Neural cell (in vitro differentiated cells): ENCODE measurements around the gene SUCLG2. TPM values are rescaled to one million over a fixed set of nuclear protein-coding genes. Genes with fewer than 3 reads are reported as not detected.

Experiments used
- H2AFZ ChIP-seq: fragments of 200-600, 300-800 bp; sonication (generic), shearing (Covaris generic); 2 replicates; pipeline ENCODE4 v1.6.0; 2014; ENCODE audit warnings: low read depth, mild to moderate bottlenecking, antibody characterized with exemption, low read length, moderate library complexity
- H3F3A ChIP-seq: fragments of 200-600 bp; shearing (Covaris generic); 2 replicates; pipeline ENCODE4 v1.6.1; 2016; ENCODE audit warnings: mild to moderate bottlenecking, moderate library complexity, mixed read lengths, antibody characterized with exemption, low read length; ENCODE audit not compliant: insufficient read depth, poor library complexity, severe bottlenecking
- H3K27ac ChIP-seq: fragments of 200-600, 300-800 bp; sonication (generic), shearing (Covaris generic); 2 replicates; pipeline ENCODE4 v1.5.1; 2014; ENCODE audit warnings: mild to moderate bottlenecking, low read length, moderate library complexity
- H3K27me3 ChIP-seq: fragments of 300-800, 200-600 bp; sonication (generic), shearing (Covaris generic); 2 replicates; pipeline ENCODE4 v1.6.0; 2014; ENCODE audit warnings: mild to moderate bottlenecking, low read depth, low read length, moderate library complexity; ENCODE audit not compliant: insufficient read depth
- H3K36me3 ChIP-seq: fragments of 300-800, 200-600 bp; sonication (generic), shearing (Covaris generic); 2 replicates; pipeline ENCODE4 v1.5.1; 2014; ENCODE audit warnings: mild to moderate bottlenecking, antibody characterized with exemption, low read length, moderate library complexity; ENCODE audit not compliant: insufficient read depth
- H3K4me2 ChIP-seq: fragments of 300-800, 200-600 bp; sonication (generic), shearing (Covaris generic); 2 replicates; pipeline ENCODE4 v1.6.0; 2014; ENCODE audit warnings: mild to moderate bottlenecking, low read length
- H3K4me3 ChIP-seq: fragments of 300-800, 200-600 bp; sonication (generic), shearing (Covaris generic); 2 replicates; pipeline ENCODE4 v1.5.1; 2014; ENCODE audit warnings: mild to moderate bottlenecking, low read length, moderate library complexity
- H3K79me2 ChIP-seq: fragments of 200-600 bp; shearing (Covaris generic); replicated peaks from 2 replicates; pipeline ENCODE4 v1.6.0; 2014; ENCODE audit warnings: mild to moderate bottlenecking, low read length, moderate library complexity; ENCODE audit not compliant: insufficient read depth
- H3K9ac ChIP-seq: fragments of 300-800, 200-600 bp; sonication (generic), shearing (Covaris generic); 2 replicates; pipeline ENCODE4 v1.6.1; 2016; ENCODE audit warnings: mild to moderate bottlenecking, low read length, mixed read lengths
- H3K9me2 ChIP-seq: fragments of 200-600 bp; shearing (Covaris generic); 2 replicates; pipeline ENCODE4 v1.6.1; 2016; ENCODE audit warnings: mild to moderate bottlenecking, low read length, mixed read lengths; ENCODE audit not compliant: insufficient read depth
- H3K9me3 ChIP-seq: fragments of 200-600, 300-800 bp; sonication (generic), shearing (Covaris generic); 2 replicates; pipeline ENCODE4 v1.6.1; 2016; ENCODE audit warnings: mild to moderate bottlenecking, mixed run types, low read length, moderate library complexity, mixed read lengths
- H4K20me1 ChIP-seq: fragments of 200-600 bp; shearing (Covaris generic); 2 replicates; pipeline ENCODE4 v1.6.1; 2016; ENCODE audit warnings: mild to moderate bottlenecking, mixed run types; ENCODE audit not compliant: insufficient read depth
- CTCF ChIP-seq: fragments of 450-650 bp; IDR thresholded peaks from 2 replicates; pipeline ENCODE4 v1.5.1; 2014; ENCODE audit warnings: antibody characterized with exemption, mild to moderate bottlenecking, moderate library complexity; ENCODE audit not compliant: poor library complexity, severe bottlenecking
- EP300 ChIP-seq: fragments of 450-650 bp; conservative IDR thresholded peaks from 2 replicates; pipeline ENCODE4 v1.6.1; 2014; ENCODE audit warnings: antibody characterized with exemption, mild to moderate bottlenecking, moderate library complexity; ENCODE audit not compliant: poor library complexity, severe bottlenecking
- EZH2 ChIP-seq: fragments of 200-600, 300-800 bp; shearing (Covaris generic), sonication (generic); IDR thresholded peaks from 2 replicates; pipeline ENCODE4 v1.6.1; 2014; ENCODE audit warnings: antibody characterized with exemption, low read length, borderline replicate concordance, mild to moderate bottlenecking; ENCODE audit not compliant: insufficient read depth, poor library complexity, severe bottlenecking
- MXI1 ChIP-seq: fragments of 450-650 bp; conservative IDR thresholded peaks from 2 replicates; pipeline ENCODE4 v1.6.1; 2014; ENCODE audit warnings: antibody characterized with exemption, mild to moderate bottlenecking; ENCODE audit not compliant: poor library complexity, severe bottlenecking
- POLR2AphosphoS5 ChIP-seq: IDR thresholded peaks from 2 replicates; pipeline ENCODE4 v1.6.1; 2012
- RAD21 ChIP-seq: fragments of 450-650 bp; conservative IDR thresholded peaks from 2 replicates; pipeline ENCODE4 v1.6.1; 2014; ENCODE audit warnings: antibody characterized with exemption, mild to moderate bottlenecking, moderate library complexity
- REST ChIP-seq: IDR thresholded peaks from 2 replicates; pipeline ENCODE4 v1.6.1; 2012; ENCODE audit warnings: borderline replicate concordance
- SMC3 ChIP-seq: fragments of 450-650 bp; conservative IDR thresholded peaks from 2 replicates; pipeline ENCODE4 v1.6.1; 2014; ENCODE audit warnings: antibody characterized with exemption, mild to moderate bottlenecking, moderate library complexity; ENCODE audit not compliant: poor library complexity
- TAF1 ChIP-seq: IDR thresholded peaks from 2 replicates; pipeline ENCODE4 v1.6.1; 2012; ENCODE audit warnings: low read depth
- polyA plus RNA-seq: library from polyadenylated mRNA; depleted of rRNA; stranded (reverse); fragments of >200 nt; gene quantifications from 2 replicates; pipeline ENCODE4 v1.2.3, GENCODE V29; 2014

The SUCLG2 gene
- polyA plus RNA-seq, 1 donor from 2014 or later = 0.15 TPM

DNA sequence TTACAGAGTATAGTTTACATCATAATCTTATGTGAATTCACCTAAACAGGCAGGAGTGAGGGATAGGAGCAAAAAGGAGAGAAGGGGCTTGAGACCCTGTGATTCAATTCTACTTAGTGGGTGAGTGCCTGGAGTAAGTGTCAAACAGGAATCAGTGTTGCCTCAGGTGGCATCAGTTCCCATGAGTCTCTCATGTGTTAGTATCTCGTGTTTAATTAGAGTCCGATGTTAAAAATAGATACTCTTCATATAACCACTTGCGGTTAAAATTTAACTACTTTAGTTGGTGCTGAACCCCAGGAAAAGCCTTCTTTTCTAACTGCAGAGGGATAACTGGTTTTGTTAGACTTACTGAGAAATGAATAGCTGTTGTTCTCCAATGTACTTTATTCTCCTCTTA is 251.5 kb downstream of the SUCLG2 start:
- Histone ChIP-seq H2AFZ (no peak overlapping the region), H3K36me3 (no peaks in the 10 kb centered on the region), H3K9ac (no peak overlapping the region), H4K20me1 (no peaks in the 10 kb centered on the region), H3K9me2 (no peaks in the 10 kb centered on the region), H3K9me3 (no peaks in the 10 kb centered on the region), H3K79me2 (no peaks in the 10 kb centered on the region), H3K27ac (no peak overlapping the region), H3F3A (no peaks in the 10 kb centered on the region), H3K4me2 (no peak overlapping the region), H3K4me3 (no peak overlapping the region), H3K27me3 (no peaks in the 10 kb centered on the region)
- no peak for TF ChIP-seq POLR2AphosphoS5
- TF ChIP-seq EP300 = no peak

DNA sequence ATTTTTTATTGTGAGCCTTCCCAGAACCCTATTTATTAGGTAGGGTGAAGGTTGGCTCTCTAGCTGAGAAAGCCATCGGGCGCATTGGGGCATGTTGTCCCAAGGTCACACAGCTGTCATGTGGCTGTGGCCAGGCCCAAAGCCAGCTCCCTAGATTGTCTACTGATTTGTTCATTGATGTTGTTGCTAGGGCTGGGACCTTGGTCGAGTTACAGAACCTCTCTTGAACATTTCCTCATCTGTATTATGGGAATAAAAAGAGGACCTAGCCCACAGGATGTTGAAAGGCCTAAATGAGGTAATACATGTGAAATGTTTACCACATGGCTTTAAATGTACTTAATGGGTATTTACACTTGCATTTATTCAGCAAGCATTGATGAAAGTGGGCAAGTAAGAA is 252.5 kb downstream of the SUCLG2 start:
- Histone ChIP-seq H2AFZ (no peak overlapping the region), H3K36me3 (no peaks in the 10 kb centered on the region), H3K9me2 (no peaks in the 10 kb centered on the region), H3F3A (no peaks in the 10 kb centered on the region), H3K9ac (no peak overlapping the region), H3K4me3 (no peak overlapping the region), H3K27ac (no peak overlapping the region), H3K79me2 (no peaks in the 10 kb centered on the region), H3K9me3 (no peaks in the 10 kb centered on the region), H3K27me3 (no peaks in the 10 kb centered on the region), H3K4me2 (no peak overlapping the region), H4K20me1 (no peaks in the 10 kb centered on the region)
- no peak for TF ChIP-seq EP300
- no peak for TF ChIP-seq TAF1
- no peak for TF ChIP-seq RAD21

DNA sequence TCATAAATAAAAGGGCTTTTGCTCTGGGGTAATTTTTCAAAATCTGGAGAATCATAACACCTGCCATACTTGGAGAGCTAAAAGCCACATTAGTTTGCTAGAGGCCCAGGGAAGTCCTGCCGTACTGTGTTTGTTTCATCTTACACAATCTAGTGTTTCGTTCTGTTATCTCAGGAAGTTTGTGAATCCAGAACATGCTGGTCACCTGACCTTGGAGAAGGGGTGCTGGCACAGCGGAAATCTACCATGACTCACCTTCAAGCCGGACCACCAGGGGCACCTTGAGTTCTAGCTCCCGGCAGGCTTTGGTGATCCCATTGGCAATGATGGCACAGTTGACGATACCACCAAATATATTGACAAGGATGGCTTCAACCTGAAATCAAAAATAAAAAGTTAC is 253.9 kb downstream of the SUCLG2 start:
- Histone ChIP-seq H3K27ac (no peak overlapping the region), H3F3A (no peaks in the 10 kb centered on the region), H3K9me2 (no peaks in the 10 kb centered on the region), H3K27me3 (no peaks in the 10 kb centered on the region), H3K9ac (no peak overlapping the region), H3K79me2 (no peaks in the 10 kb centered on the region), H3K36me3 (no peaks in the 10 kb centered on the region), H3K4me3 (no peak overlapping the region), H4K20me1 (no peaks in the 10 kb centered on the region), H2AFZ (no peak overlapping the region), H3K9me3 (no peaks in the 10 kb centered on the region), H3K4me2 (no peak overlapping the region)
- no peak for TF ChIP-seq POLR2AphosphoS5
- TF ChIP-seq EZH2 = no peak
- no peak for TF ChIP-seq RAD21
- no peak for TF ChIP-seq REST
- TF ChIP-seq SMC3 = no peak
- TF ChIP-seq CTCF = no peak
- TF ChIP-seq EP300 = no peak
- no peak for TF ChIP-seq TAF1
- no peak for TF ChIP-seq MXI1
